ENCODE data around the gene ALDH3A1.

DNA sequence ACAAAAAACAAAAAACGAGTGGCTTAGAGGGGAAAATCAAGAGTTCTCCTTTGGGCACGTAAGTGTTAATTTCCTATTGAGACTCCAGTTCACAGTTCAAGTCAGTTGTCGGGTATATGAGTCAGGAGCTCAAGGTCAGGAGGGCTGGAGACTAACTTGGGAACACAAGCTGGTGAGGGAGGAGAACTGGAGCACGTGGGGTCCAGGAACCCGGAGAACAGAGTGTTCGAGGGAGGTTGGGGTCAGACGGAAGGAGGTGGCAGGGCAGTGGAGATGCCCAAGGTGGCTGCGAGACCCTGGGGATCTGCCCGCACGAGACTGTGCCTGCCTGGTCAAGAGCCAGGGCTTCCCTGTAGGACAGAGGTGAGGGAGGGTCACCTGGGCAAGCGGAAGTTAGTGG, 12.0 kb downstream of the ALDH3A1 start:
- TF ChIP-seq, protein P1, sequence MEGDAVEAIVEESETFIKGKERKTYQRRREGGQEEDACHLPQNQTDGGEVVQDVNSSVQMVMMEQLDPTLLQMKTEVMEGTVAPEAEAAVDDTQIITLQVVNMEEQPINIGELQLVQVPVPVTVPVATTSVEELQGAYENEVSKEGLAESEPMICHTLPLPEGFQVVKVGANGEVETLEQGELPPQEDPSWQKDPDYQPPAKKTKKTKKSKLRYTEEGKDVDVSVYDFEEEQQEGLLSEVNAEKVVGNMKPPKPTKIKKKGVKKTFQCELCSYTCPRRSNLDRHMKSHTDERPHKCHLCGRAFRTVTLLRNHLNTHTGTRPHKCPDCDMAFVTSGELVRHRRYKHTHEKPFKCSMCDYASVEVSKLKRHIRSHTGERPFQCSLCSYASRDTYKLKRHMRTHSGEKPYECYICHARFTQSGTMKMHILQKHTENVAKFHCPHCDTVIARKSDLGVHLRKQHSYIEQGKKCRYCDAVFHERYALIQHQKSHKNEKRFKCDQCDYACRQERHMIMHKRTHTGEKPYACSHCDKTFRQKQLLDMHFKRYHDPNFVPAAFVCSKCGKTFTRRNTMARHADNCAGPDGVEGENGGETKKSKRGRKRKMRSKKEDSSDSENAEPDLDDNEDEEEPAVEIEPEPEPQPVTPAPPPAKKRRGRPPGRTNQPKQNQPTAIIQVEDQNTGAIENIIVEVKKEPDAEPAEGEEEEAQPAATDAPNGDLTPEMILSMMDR (conservative IDR thresholded peaks at IDR 0.05; ENCODE audit: low read depth, low read length) = no peak
- TF ChIP-seq EZH2 (IDR thresholded peaks at IDR 0.05; ENCODE audit: borderline replicate concordance, low read depth, low read length, poor library complexity, severe bottlenecking) = no peak

Data from A673 (cell line).